ELF-1 (cell line): ENCODE results near the gene CDH13.

Source experiments
- DNase-seq: peaks from one replicate; pipeline ENCODE4 v3.0.0-alpha.2; 2016; ENCODE audit warnings: low read depth, low spot score

CDH13 gene

DNA sequence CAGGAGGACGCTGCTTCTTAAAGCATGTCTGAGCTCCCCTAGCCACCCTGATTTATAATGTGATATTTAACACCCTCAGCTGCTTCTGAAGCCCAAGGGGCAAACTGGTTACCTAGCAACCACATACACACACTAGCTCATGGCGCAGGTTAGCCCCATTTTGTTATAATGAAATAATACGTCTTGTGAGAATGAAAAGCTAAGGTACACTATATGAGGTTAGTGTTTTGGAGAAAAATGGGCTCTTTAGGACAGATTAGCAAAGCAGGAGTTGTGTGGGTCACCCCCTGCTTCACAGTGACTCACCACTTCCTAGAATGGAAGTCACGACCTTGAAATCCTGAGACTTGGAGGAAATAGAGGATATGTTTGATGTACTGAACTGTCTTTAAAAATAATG is 776.2 kb downstream of the CDH13 start:
- DNase-seq: no peak

DNA sequence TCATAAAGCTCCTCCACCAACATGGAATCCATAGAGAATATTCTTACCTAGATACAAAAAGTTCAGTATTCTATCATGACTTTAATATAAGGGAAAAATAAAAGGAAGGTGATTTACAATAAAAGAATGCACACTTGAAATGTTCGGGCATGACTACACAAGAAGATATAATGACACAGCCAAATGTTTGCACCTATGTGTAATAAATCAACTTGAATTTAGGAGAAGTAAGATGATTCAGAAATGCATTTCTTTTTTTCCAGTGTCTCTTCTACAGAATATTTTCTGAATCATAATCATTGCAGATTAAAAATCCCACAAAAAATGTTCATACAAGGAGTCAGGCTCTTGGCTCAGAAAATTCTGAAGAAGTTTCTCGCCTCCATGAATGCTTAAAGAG is 777.0 kb downstream of the CDH13 start:
- DNase-seq: no peak

DNA sequence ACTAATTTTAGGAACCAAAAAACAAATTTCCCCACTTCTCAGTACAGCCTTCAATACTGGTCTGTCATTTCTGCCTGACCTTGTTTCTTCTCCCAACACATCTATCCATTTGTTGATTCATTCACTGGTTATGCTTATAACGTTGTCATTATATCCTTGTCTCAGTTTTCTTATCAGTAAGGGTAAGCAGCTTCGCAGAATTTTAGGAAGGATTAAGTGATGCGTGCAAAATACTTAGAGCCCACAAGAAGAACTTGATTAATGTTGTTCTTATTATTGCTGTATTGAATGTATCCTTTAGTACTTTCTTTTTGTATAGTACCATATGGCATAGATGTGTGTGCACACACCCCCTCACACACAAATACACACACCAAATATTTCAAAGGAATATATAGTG is 777.5 kb downstream of the CDH13 start:
- DNase-seq: no peak

DNA sequence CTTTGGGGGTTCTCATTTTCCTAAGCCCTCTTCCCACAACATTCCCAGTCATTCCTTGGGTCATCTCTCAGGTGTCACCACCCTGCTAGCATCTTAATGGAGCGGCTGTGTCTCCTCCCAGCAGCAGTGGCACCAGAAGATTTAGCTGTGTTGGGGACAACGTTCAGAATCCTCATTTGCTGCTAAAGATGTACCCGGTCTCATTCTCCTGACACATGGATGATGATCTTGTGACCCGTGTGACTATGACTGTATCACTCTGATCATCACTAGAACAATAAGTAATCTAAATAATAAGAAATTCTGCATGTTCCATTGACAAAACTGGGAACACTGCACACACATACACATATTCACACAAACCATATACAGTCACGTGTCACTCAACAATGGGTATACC is 781.2 kb downstream of the CDH13 start:
- no peak for DNase-seq

DNA sequence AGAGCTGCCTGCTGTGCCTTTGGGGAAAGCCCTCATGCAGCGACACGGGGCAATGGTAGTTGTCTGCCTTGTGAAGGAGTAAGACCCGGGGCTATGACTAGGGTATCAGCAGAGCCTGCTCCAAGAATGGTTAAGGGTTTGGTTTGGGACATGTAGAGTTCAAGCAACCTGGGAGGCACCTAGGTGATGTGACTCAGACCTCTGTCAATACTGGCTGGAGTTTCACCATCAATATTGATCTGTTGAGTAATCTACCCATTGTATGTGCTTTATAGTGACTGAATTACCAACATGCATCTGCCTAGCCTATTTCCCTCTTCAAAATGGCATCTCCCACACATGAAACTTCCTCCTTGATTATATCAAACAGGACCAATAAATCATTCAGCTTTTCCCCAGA is 782.6 kb downstream of the CDH13 start:
- no peak for DNase-seq

DNA sequence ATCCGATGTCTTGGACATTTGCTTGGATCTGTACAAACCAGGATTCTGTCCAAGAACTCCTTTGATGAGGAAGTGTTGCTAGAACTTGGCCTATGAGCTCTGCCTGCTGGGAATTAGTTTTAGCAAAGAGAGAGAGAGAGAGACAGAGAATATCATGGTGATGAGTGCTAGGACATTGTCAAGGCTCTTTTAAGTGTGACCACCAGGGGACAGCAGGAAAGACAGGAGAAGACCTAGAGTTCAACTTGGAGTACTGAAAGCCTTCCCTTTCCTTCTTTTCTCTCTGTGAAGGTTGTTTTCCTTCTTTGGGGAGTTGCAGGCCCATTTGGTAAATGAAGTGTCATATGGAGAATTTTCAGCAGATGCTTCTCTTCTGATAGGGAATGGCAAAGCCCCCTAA is 791.8 kb downstream of the CDH13 start:
- DNase-seq: no peak

DNA sequence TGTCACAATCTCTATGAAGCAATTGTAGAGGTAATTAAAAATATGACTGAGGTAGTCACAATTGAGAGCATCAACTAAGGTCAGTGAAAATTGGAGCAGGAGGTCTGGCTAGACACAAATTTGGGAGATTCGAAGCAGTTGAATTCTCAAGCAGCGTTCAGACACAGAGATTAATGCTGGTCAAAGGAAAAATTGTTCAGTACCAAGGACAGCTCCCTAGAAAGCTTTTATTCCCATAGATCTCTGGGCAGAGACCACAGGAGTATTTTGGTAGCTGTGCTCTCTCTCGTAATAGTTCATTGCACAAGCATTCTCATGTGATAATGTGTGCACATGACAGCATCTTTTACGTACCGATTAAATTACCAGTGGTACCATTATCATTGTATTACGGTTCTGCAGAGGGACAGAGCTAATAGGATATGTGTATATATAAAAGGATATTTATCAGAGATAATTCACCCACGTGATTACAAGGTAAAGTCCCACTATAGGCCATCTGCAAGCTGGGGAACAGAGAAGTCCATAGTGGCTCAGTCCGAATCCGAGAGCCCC is 793.5 kb downstream of the CDH13 start:
- peak; percentile 6 for DNase-seq

DNA sequence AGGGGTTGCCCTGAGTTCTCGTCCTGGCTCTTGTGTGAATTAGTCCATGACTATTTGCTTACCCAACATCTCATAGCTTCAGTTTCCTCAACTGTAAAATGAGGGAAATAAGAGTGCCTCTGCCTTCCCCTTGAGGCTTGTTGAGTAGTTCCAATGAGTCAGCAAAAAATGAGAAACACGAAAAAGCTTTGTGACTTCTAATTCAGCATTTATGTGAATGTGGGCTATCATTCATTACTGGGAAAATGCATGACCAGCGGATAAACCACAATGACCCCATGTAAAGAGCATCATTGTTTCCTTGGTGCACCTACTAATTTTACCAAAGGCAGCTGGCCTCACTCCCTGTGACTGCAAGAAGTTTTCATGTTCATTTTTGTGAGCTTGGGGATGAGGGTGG is 806.4 kb downstream of the CDH13 start:
- no peak for DNase-seq

DNA sequence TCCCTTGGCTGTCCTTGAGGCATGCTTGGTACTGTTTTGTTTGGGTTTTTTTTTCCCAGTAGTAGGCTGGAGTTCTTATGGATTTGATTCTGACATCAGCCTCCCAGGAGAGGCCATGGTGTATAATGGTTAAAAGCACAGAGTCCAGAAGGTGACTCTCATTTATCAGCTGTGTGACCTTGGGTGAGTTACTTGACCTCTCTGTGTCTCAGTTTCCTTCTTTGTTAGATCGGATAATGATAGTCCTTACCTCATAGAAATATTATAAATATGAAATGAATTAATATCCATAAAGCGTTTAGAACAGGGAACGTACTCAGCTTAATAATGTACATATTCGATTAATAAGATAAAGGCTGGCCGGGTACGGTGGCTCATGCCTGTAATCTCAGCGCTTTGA is 810.3 kb downstream of the CDH13 start:
- no peak for DNase-seq

DNA sequence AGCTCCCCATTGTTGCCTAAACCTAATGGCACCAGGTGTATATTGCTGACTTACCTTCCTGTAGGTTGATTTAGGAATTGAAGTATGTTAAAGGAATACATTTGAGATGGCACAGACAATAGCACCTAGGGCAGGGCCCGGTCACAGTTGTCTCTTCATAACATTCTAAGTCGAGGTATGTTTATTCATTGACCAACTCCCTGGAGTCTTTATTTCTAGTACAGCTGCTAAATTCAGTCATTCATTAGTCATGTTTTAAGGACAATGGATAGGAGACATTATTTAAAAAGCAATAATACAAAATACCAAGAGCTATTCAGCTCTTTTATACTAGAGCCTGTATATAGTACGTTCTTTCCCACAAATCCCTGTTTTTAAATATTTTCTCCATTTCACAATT is 811.6 kb downstream of the CDH13 start:
- no peak for DNase-seq

DNA sequence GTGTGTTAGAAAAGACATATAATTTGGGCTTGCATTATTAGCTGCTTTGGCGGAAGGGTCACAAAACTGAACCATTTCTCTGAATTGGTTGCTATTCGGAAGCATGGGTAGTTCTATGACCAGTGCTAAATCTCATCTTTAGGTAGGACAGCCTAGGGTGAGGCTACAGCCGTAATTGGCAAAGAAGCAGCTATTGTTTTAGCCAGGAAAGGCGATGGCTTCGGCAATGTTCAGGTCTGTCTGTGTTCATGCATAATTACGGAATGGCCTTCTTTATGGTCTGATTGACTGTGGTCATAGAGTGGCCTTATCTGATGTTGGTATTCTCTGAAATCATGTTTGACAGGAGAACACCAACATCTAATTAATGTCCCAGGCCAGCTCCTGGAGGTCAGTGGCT is 812.6 kb downstream of the CDH13 start:
- DNase-seq: no peak

DNA sequence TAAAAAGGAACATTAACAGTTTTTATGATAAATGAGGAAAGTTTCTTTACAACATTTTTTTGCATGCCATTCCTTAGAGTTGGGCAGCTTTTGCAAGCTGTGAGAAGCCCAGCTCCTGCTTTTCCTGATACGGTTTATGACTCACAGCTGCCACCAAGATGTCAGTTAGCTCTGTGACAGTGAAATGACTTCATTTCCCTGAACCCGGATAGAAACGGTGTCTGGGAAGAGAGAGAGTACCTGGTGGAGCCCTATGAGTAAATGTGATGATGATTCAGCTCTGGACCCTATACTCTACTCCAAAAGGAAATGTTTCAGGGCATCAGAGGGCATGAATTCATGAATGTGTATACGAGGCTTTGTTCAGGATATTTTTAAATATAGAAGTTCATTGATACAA is 814.7 kb downstream of the CDH13 start:
- DNase-seq: no peak

DNA sequence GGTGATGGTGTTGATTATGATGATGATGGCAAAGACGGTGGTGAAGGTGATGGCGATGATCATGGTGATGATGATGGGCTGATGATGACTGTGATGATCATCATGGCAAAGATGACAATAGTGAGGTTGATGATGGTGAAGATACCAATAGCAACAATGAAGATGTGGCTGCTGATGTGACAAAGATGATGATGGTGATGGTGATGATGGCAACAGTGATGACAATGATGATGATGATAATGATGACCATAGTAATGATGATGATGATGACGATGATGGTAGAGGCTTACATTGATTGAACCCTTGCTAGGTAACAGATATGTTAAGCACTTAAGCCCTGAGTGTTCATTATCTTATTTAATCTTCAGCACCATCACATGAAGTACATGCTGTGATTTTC is 817.2 kb downstream of the CDH13 start:
- no peak for DNase-seq

DNA sequence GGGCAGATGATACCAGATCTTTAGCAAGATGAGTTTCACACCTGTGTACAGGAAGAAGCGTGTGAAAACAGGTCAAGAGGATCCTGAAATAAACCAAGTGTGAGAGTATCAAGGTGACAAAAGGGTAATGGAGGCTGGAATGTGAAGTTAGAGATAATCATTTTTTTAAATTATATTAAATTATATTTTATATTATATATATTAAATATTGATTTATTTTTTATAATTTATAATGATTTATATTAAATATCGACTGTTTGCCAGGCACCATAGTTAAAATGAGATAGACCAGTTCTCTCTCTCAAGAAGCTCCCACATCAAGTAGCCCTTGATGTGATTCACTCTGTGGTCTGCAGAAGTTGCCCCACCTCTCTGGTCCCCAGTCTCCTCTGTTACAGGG is 820.8 kb downstream of the CDH13 start:
- no peak for DNase-seq

DNA sequence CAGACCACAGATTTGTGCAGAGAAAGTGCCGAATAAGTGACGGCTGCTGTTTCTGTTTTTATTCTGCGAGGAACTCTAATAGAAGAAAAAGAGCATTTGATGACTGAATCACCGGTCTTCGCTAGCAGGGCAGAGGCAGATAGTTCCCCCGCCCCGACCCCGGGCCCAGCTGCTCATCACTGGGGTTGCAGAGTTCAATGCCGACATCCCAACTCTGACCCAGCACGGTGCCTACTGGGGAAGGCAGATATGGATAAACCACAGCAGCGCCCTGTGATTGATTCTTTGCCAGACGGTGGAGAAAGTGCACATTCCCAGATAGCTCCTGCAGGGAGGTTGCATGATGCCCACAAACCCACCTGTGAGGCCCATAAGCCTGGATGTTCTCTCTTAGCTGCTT is 823.1 kb downstream of the CDH13 start:
- no peak for DNase-seq

DNA sequence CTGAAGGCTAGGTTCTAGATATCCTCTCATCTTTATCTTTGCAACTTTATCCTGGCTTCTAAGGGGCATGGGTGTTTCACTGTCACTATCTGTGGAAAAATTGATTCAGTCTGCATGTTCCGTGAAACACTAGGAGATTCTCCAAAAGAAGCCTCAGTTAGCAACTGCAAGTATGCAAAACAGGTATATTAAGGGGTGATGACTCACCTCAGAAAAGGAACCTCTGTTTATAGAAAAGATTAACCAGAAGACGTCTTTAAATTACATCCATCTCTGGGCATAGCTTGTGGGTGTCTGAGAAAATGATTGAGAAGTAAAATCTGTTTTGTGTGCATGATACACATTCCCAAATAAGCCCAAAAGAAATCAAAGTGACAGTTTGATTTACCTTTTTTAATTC is 827.2 kb downstream of the CDH13 start:
- DNase-seq: no peak

DNA sequence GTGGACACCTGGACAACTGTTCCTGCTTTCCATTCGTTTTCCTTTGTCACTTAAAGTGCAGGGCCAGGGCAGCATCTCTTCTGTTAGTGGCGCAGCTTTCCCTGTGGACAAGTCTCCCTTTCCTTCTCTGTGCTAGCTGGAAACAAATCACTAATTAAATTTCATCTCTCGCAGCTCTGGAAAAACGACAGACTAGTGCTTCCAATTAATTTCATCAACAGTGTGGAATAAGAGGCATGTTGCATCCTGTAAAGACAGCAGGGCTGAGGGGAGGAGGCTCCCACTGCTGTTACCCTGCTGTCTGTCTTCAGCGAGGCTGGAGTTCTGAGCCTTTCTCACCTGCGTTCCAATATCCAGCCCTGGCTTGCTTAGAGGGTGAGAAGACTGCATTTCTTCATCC is 828.9 kb downstream of the CDH13 start:
- no peak for DNase-seq

DNA sequence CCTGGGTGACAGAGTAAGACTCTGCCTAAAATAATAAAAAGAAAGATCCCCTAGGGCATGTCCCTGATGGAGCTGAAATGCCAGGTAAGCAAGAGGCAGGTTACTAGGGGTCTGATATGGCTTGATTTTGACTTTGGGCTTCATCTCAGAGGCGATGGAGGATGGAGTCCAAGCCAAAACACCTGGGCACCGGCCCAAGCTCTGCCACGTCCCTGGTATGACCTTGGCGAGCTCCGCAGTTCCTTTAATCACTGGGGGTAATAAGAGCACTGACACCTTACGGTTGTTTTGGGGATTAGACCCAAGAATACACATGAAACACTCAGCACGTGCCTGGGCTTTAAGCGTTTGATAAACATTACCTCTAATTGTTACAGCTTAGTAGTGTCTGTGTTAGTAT is 830.2 kb downstream of the CDH13 start:
- no peak for DNase-seq

DNA sequence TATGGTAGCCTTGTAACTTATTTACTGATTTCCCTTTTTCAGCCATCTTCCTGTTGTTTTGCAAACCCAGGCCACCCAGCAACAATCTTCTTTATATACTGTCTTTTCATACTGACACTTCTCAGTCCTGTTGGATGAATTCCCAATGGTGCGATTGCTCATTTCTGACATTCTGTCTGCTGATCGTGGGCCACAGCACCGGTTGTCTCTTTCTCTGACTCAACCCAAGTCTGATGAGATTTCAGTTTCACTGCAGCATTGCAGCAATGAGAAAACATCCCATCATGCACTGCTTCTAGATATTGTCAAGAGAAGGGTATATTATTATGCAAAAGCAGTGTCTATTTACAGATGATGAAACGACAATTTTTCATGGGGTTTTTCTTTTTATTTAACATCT is 831.8 kb downstream of the CDH13 start:
- DNase-seq: no peak

DNA sequence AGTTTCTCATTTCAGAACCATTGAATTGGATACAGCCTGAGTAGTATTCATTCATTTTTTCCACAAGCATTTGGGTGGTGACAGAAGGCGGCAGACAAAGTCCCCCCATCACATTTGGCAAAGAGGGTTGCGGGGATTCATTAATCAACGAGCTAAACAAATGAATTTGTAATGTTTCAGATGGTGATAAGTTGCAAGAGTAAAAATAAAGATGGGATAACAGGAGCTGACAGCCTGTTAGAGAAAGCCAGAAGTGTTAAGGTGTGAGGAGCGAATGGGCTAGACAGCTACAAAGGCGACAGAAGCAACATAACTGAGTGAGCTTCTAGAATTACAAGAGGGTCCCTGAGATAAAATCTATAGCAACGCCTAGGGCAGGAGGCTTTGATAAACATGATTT is 838.2 kb downstream of the CDH13 start:
- DNase-seq: no peak

DNA sequence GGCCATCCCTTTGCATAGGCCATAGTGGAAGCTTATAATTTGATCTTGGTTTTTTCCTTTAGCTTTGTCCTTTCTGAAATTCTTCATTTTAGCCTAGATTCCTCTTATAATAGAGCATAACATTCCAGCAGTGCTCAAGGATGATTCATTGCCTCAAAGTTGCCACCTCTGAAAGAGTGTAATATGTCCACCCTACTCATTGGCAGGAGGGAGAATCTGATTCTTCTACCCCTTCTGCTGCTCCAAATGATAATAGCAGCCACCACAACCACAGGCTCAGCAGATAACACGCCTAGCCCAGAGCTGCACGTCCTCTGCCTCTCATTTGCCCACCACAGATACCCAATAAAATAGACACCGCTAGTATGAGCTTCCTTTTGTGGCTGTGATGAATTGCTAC is 843.6 kb downstream of the CDH13 start:
- no peak for DNase-seq

DNA sequence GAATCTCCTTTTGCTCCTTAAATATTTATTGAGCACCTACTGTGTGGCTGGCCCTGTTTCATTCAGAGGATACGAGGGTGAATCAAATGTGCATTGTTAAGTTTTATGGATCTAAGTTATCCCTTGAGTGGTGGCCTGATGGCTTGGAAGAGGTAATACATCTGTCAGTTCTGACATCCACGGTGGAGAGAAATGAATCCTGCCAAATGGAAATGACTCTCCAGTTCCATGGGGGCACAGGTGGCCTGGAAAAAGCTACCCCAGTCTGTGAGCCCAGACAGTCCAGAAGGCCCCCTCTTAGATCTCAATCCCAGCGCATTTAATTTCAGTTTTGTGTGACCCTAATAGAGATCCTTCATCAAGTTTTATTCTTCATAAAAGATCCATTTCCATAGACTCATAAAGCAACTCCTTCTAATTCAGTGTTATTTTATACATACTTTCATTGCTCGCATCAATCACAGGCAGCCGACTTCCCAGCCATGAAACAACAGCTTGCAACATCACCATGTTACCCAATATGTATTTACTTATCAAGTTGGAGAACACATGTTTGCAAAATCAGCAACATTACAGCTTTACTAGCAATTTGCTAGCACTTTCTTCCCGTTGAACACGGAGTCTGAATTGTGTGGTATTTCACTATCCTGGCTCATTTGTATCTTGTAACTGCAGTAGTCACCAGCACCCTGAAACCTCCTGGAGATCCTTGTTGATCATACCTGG is 846.2 kb downstream of the CDH13 start:
- DNase-seq: no peak

DNA sequence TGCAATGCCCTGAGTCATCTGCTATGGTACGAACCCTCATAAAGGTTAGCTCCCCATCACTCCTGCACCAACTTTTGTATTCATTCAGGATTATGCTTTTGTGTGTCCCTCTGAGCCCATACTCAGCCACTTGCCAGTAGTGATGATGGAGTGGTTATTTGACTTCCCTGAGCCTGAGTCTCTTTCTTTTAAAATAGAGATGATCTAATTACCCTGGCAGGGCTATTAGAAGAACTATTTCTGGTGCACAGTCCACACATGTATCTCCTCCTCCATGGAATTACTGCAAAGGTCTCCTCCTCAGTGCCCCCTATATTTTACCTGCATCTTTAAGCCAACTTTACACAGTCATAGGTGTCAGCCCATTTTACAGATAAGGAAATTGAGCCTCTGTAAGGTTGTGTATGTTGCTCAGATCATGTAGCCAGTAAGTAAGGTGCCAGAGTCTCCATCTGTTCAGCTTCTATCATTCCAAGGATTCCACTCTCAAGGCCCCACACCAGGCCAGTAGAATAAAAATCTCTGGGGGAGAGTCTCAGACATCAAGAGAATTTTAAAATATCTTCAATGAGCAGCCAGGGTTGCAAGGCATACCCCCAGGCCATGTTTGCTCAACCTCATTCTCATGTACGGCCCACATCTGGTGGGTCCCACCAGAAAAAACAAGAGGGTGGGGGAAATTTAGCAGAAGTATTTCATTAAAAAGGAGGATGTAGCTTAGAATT is 847.3 kb downstream of the CDH13 start:
- no peak for DNase-seq
